HepG2 (cell line): ENCODE measurements around the gene KDM2B.

ENCODE experiments used
- BRCA1 ChIP-seq: sonication (generic); formaldehyde crosslinking; IDR thresholded peaks from 2 replicates; pipeline ENCODE4 v1.4.0; 2020; ENCODE audit warnings: missing genetic modification reagents
- CREM ChIP-seq, 2 experiments: sonication (generic) in 1 of 2; formaldehyde crosslinking in 1 of 2; IDR thresholded peaks; 2 replicates each; pipeline versions ENCODE4 v1.4.0 to v1.6.1; 2016 to 2020; ENCODE audit warnings: antibody characterized with exemption in 1 of 2, mild to moderate bottlenecking in 1 of 2, missing genetic modification reagents in 1 of 2
- GZF1 ChIP-seq: sonication (generic); formaldehyde crosslinking; IDR thresholded peaks from 2 replicates; pipeline ENCODE4 v1.5.1; 2020; ENCODE audit warnings: mild to moderate bottlenecking, missing genetic modification reagents
- JUNB ChIP-seq: sonication (generic); formaldehyde crosslinking; IDR thresholded peaks from 2 replicates; pipeline ENCODE4 v1.8.0; 2022; ENCODE audit warnings: missing genetic modification reagents, mild to moderate bottlenecking, borderline replicate concordance
- KLF13 ChIP-seq: sonication (generic); formaldehyde crosslinking; IDR thresholded peaks from 2 replicates; pipeline ENCODE4 v1.4.0; 2020; ENCODE audit warnings: mild to moderate bottlenecking, missing genetic modification reagents
- TAF1 ChIP-seq: sonication (generic); formaldehyde crosslinking; IDR thresholded peaks from 2 replicates; pipeline ENCODE4 v1.4.0; 2020; ENCODE audit warnings: missing genetic modification reagents
- TOE1 ChIP-seq: sonication (generic); formaldehyde crosslinking; IDR thresholded peaks from 2 replicates; pipeline ENCODE4 v1.4.0; 2020; ENCODE audit warnings: mild to moderate bottlenecking, missing genetic modification reagents
- ZNF12 ChIP-seq: sonication (generic); formaldehyde crosslinking; IDR thresholded peaks from 2 replicates; pipeline ENCODE4 v1.5.0; 2020; ENCODE audit warnings: missing genetic modification reagents
- ZSCAN29 ChIP-seq: sonication (generic); formaldehyde crosslinking; conservative IDR thresholded peaks from 2 replicates; pipeline ENCODE4 v1.4.0; 2020; ENCODE audit warnings: mild to moderate bottlenecking, missing genetic modification reagents
- TF ChIP-seq, protein P1 (sequence below): sonication (generic); formaldehyde crosslinking; IDR thresholded peaks from 2 replicates; pipeline ENCODE4 v1.4.0; 2020; ENCODE audit warnings: mild to moderate bottlenecking, missing genetic modification reagents
- TF ChIP-seq, protein P2 (sequence below): sonication (generic); formaldehyde crosslinking; IDR thresholded peaks from 2 replicates; pipeline ENCODE4 v1.5.0; 2020; ENCODE audit warnings: mild to moderate bottlenecking, missing genetic modification reagents, moderate library complexity
- TF ChIP-seq, protein P3 (sequence below): sonication (generic); formaldehyde crosslinking; IDR thresholded peaks from 2 replicates; pipeline ENCODE4 v1.8.1; 2023; ENCODE audit warnings: mild to moderate bottlenecking, moderate library complexity, missing genetic modification reagents
- TF ChIP-seq, protein P4 (sequence below), 2 experiments: fragments of 450-650 bp in 1 of 2; sonication (generic) in 1 of 2; formaldehyde crosslinking in 1 of 2; IDR thresholded peaks; 2 replicates each; pipeline versions ENCODE4 v1.6.1 to v1.8.0; 2016 to 2022; ENCODE audit warnings: antibody characterized with exemption in 1 of 2, mild to moderate bottlenecking in 1 of 2, missing genetic modification reagents in 1 of 2

DNA sequence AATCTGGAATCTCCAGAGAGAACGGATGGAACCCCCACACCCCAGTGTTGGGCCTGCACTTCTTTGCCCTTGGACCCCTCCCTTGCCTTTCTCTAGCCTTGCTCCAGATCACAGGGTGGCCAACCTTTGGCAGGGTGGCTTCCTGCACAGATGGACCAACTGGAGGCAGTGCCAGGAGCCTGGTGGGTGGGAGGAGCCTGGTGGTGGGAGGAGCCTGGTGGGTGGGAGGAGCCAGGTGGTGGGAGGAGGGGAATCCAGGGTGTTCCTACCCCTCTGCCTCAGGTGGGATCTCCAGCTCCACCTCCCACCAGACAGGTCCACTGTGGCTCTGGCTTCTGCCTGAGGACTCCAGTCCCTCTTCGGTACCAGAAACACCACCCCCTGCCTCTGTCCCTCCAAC lies 30.5 kb upstream of the KDM2B start:
- TF ChIP-seq, protein P1, sequence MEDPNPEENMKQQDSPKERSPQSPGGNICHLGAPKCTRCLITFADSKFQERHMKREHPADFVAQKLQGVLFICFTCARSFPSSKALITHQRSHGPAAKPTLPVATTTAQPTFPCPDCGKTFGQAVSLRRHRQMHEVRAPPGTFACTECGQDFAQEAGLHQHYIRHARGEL (CRISPR knock-in tag) = no peak
- TF ChIP-seq, protein P2, sequence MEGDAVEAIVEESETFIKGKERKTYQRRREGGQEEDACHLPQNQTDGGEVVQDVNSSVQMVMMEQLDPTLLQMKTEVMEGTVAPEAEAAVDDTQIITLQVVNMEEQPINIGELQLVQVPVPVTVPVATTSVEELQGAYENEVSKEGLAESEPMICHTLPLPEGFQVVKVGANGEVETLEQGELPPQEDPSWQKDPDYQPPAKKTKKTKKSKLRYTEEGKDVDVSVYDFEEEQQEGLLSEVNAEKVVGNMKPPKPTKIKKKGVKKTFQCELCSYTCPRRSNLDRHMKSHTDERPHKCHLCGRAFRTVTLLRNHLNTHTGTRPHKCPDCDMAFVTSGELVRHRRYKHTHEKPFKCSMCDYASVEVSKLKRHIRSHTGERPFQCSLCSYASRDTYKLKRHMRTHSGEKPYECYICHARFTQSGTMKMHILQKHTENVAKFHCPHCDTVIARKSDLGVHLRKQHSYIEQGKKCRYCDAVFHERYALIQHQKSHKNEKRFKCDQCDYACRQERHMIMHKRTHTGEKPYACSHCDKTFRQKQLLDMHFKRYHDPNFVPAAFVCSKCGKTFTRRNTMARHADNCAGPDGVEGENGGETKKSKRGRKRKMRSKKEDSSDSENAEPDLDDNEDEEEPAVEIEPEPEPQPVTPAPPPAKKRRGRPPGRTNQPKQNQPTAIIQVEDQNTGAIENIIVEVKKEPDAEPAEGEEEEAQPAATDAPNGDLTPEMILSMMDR (CRISPR knock-in tag) = no peak
- TF ChIP-seq ZSCAN29 (CRISPR knock-in tag) (no peak), JUNB (CRISPR knock-in tag) (no peak), TOE1 (CRISPR knock-in tag) (no peak), BRCA1 (no peak), GZF1 (no peak), KLF13 (CRISPR knock-in tag) (no peak), TAF1 (no peak), ZNF12 (no peak), CREM (IDR thresholded peaks at IDR 0.05) (no peak), CREM (CRISPR knock-in tag; IDR thresholded peaks at IDR 0.05) (no peak)
- TF ChIP-seq, protein P3, sequence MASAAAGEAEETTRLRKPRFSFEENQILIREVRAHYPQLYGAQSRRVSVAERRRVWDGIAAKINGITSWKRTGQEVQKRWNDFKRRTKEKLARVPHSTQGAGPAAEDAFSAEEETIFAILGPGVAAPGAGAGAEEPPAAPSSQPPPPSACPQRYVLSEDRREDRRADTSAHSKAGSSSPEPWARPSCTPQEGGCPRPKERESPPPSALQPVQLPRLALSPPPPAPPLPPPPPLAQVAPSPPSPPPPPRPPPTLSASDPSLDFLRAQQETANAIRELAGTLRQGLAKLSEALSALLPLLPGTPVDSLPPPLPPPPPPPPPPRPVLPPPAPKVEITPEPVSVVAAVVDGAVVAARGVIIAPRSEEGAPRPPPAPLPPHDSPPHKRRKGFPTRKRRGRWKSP (CRISPR knock-in tag) = no peak
- TF ChIP-seq, protein P4, sequence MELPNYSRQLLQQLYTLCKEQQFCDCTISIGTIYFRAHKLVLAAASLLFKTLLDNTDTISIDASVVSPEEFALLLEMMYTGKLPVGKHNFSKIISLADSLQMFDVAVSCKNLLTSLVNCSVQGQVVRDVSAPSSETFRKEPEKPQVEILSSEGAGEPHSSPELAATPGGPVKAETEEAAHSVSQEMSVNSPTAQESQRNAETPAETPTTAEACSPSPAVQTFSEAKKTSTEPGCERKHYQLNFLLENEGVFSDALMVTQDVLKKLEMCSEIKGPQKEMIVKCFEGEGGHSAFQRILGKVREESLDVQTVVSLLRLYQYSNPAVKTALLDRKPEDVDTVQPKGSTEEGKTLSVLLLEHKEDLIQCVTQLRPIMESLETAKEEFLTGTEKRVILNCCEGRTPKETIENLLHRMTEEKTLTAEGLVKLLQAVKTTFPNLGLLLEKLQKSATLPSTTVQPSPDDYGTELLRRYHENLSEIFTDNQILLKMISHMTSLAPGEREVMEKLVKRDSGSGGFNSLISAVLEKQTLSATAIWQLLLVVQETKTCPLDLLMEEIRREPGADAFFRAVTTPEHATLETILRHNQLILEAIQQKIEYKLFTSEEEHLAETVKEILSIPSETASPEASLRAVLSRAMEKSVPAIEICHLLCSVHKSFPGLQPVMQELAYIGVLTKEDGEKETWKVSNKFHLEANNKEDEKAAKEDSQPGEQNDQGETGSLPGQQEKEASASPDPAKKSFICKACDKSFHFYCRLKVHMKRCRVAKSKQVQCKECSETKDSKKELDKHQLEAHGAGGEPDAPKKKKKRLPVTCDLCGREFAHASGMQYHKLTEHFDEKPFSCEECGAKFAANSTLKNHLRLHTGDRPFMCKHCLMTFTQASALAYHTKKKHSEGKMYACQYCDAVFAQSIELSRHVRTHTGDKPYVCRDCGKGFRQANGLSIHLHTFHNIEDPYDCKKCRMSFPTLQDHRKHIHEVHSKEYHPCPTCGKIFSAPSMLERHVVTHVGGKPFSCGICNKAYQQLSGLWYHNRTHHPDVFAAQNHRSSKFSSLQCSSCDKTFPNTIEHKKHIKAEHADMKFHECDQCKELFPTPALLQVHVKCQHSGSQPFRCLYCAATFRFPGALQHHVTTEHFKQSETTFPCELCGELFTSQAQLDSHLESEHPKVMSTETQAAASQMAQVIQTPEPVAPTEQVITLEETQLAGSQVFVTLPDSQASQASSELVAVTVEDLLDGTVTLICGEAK (IDR thresholded peaks at IDR 0.05) = no peak
- TF ChIP-seq, protein P4 (CRISPR knock-in tag; IDR thresholded peaks at IDR 0.05) = no peak
